Measurements from ENCODE around the gene MASP2. TPM values are rescaled to one million over a fixed set of nuclear protein-coding genes. Genes with fewer than 3 reads are reported as not detected.

Gene MASP2
- total and polyA plus RNA-seq, 10 of the 15 experiments (the other 5 are each of a cell fraction or from before 2014, with no cell fraction given), result 0.04 to 0.21 (median 0.06) TPM; not detected in 7

DNA sequence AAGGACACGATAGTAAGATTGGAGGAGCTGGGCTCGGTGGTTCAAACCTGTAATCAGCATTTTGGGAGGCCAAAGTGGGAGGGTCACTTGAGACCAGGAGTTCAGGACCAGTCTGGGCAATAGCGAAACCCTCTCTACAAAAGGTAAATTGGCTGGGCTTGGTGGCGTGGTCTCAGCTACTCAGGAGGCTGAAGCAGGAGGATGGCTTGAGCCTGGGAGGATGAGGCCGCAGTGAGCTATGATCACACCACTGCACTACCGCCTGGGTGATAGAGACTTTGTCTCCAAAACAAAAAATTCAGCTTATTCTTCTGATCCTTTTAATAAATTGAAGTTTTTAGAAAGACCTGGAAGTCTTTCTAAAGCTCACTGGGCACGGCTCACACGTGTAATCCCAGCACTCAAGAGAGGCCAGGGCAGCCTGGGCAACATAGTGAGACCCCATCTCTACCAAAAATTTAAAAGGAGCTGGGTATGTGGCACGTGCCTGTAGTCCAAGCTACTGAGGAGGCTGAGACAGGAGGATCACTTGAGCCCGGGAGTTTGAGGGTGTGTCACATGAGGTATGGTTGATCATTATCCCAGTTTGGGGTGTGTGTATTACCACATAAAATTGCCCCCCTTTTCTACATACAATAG lies 15.3 kb downstream of the MASP2 start:
- in situ Hi-C loops (cut with MboI), result no loop called here
- Histone ChIP-seq H3K9me3 (replicated peaks; ENCODE audit: control insufficient read depth, insufficient read depth, low read length) (no peaks in the 10 kb centered on the region), H3K4me1 (ENCODE audit: control insufficient read depth, insufficient read depth, low read length) (no peaks in the 10 kb centered on the region), H3K36me3 (ENCODE audit: control insufficient read depth in 2 of 2, insufficient read depth in 2 of 2, low read length in 1 of 2) (peaks cover 0 to 5% of the 10 kb centered on the region in 2 experiments; a peak in 2 of 4 replicates), H3K9ac (ENCODE audit: control insufficient read depth, insufficient read depth, low read length) (no peak overlapping the region), H3K4me2 (ENCODE audit: control insufficient read depth, insufficient read depth) (no peak overlapping the region), H3K27ac (ENCODE audit: control insufficient read depth, insufficient read depth) (no peak overlapping the region), H3K79me2 (ENCODE audit: control insufficient read depth, insufficient read depth, low read length) (no peaks in the 10 kb centered on the region; the same call in 1 of the 2 replicates), H3K4me3 (no peak overlapping the region), H2AFZ (ENCODE audit: control insufficient read depth, low read depth, low read length) (no peak overlapping the region), H3K27me3 (replicated peaks in 1 of 2; ENCODE audit: control insufficient read depth in 2 of 2, insufficient read depth in 2 of 2, low read length in 1 of 2) (no peaks in the 10 kb centered on the region), H4K20me1 (ENCODE audit: control insufficient read depth, insufficient read depth) (no peaks in the 10 kb centered on the region)
- intact Hi-C loops (cut with micrococcal nuclease; ENCODE audit: unreplicated experiment), result no loop called here
- ATAC-seq (peak; percentile 18; the same call in 1 of the 3 replicates), FAIRE-seq (no peak), DNase-seq (ENCODE audit: low read depth, low spot score) (no peak)
- TF ChIP-seq POLR2AphosphoS5 (IDR thresholded peaks at IDR 0.05; ENCODE audit: low read length) (peak; percentile 66; the same call in 1 of the 2 replicates), IRF4 (IDR thresholded peaks at IDR 0.05; ENCODE audit: low read depth, low read length) (no peak)
- ChIA-PET RAD21 (ENCODE audit: unreplicated experiment) (interaction anchor here (0.6 kb wide), 1 partner anchor 20 kb away, joined by 3 read pairs; no protein-coding TSS in a partner anchor), CTCF (interaction anchor here (0.7 to 1.6 kb wide), 2 partner anchors 48 to 536 kb away, joined by 3 read pairs; no protein-coding TSS in a partner anchor), POLR2A (interaction anchor here (0.7 kb wide), 1 partner anchor 69 kb away, joined by 8 read pairs; no protein-coding TSS in a partner anchor), SMC1A (ENCODE audit: uncharacterized antibody, unreplicated experiment) (interaction anchor here (0.9 to 1.0 kb wide), 2 partner anchors 67 to 194 kb away, joined by 3 read pairs; no protein-coding TSS in a partner anchor)
- 95% methylated on average over 10 of the region's 10 CpGs for WGBS (ENCODE audit: insufficient coverage, insufficient replicate concordance, low lambda C conversion rate, missing lambda C conversion rate)
- no TSS peak for BruUV-seq (replicated peaks)

DNA sequence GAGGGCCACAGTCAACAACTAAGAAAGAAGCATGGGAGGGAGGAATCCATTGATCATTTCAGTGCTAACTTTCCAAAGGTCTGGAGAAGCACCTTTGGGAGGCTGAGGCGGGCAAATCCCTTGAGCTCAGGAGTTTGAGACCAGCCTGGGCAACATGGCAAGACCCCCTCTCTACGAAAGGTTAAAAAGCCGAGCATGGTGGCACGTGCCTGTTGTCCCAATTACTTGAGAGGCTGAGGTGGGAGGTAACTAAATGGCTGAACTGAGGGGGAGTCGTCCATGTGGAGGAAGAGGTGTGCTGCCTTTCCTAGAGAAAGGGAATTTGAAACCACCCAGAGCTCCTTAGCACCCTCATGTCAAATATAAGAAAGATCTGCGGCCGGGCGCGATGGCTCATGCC lies 16.2 kb downstream of the MASP2 start:
- no peak overlapping the region for H2AFZ ChIP-seq (ENCODE audit: control insufficient read depth, low read depth, low read length)
- WGBS (ENCODE audit: insufficient coverage, insufficient replicate concordance, low lambda C conversion rate, missing lambda C conversion rate), result 87% methylated on average over 9 of the region's 9 CpGs
- H3K27ac ChIP-seq (ENCODE audit: control insufficient read depth, insufficient read depth), result no peak overlapping the region
- H3K36me3 ChIP-seq (ENCODE audit: control insufficient read depth in 2 of 2, insufficient read depth in 2 of 2, low read length in 1 of 2), result peaks cover 0 to 14% of the 10 kb centered on the region in 2 experiments; a peak in 2 of 4 replicates
- no peak overlapping the region for H3K4me2 ChIP-seq (ENCODE audit: control insufficient read depth, insufficient read depth)
- H3K9ac ChIP-seq (ENCODE audit: control insufficient read depth, insufficient read depth, low read length), result no peak overlapping the region
- H3K4me3 ChIP-seq, result no peak overlapping the region
- no TSS peak for BruUV-seq (replicated peaks)
- no peak for ATAC-seq
- ChIA-PET CTCF (interaction anchor here (0.7 to 1.6 kb wide), 2 partner anchors 49 to 536 kb away, joined by 3 read pairs; no protein-coding TSS in a partner anchor), RAD21 (ENCODE audit: unreplicated experiment) (no interaction called here), POLR2A (interaction anchor here (1.0 kb wide), 1 partner anchor 10 kb away, joined by 4 read pairs; no protein-coding TSS in a partner anchor), SMC1A (ENCODE audit: uncharacterized antibody, unreplicated experiment) (interaction anchor here (1.0 to 1.1 kb wide), 2 partner anchors 31 to 66 kb away, joined by 3 read pairs; no protein-coding TSS in a partner anchor)
- no peaks in the 10 kb centered on the region for H3K4me1 ChIP-seq (ENCODE audit: control insufficient read depth, insufficient read depth, low read length)
- no peak for DNase-seq (ENCODE audit: low read depth, low spot score)
- intact Hi-C loops (cut with micrococcal nuclease; ENCODE audit: unreplicated experiment) (no loop called here), in situ Hi-C loops (cut with MboI) (no loop called here)
- H3K27me3 ChIP-seq (replicated peaks in 1 of 2; ENCODE audit: control insufficient read depth in 2 of 2, insufficient read depth in 2 of 2, low read length in 1 of 2), result no peaks in the 10 kb centered on the region
- H4K20me1 ChIP-seq (ENCODE audit: control insufficient read depth, insufficient read depth), result no peaks in the 10 kb centered on the region
- no peaks in the 10 kb centered on the region for H3K9me3 ChIP-seq (replicated peaks; ENCODE audit: control insufficient read depth, insufficient read depth, low read length)
- FAIRE-seq, result no peak
- H3K79me2 ChIP-seq (ENCODE audit: control insufficient read depth, insufficient read depth, low read length), result no peaks in the 10 kb centered on the region; the same call in 1 of the 2 replicates
- TF ChIP-seq TAF1 (IDR thresholded peaks at IDR 0.05; ENCODE audit: borderline replicate concordance, low read depth, low read length), result no peak
- peak; percentile 59; the same call in 1 of the 2 replicates for TF ChIP-seq POLR2AphosphoS2 (IDR thresholded peaks at IDR 0.05; ENCODE audit: low read depth, low read length)
- no peak for TF ChIP-seq KDM1A (IDR thresholded peaks at IDR 0.05; ENCODE audit: borderline replicate concordance)
- no peak for TF ChIP-seq SUPT20H (IDR thresholded peaks at IDR 0.05; ENCODE audit: borderline replicate concordance, control insufficient read depth, low read depth, low read length)
- TF ChIP-seq SUZ12 (IDR thresholded peaks at IDR 0.05; ENCODE audit: unreplicated experiment), result no peak
- TF ChIP-seq RCOR1 (conservative IDR thresholded peaks at IDR 0.05; ENCODE audit: low read depth, low read length), result no peak
- no peak for TF ChIP-seq NFXL1 (IDR thresholded peaks at IDR 0.05; ENCODE audit: borderline replicate concordance)
- TF ChIP-seq TCF3 (IDR thresholded peaks at IDR 0.05; ENCODE audit: borderline replicate concordance, insufficient read depth, low read depth, low read length), result no peak
- TF ChIP-seq NFIC (IDR thresholded peaks at IDR 0.05; ENCODE audit: low read depth, low read length), result no peak
- no peak for TF ChIP-seq CEBPB (IDR thresholded peaks at IDR 0.05; ENCODE audit: borderline replicate concordance in 1 of 2, low read depth in 2 of 2, low read length in 2 of 2)
- TF ChIP-seq MTA3 (IDR thresholded peaks at IDR 0.05; ENCODE audit: borderline replicate concordance, low read length), result 0 out of 2 replicates have a peak, but pooled peaks have one; percentile 25
- TF ChIP-seq, protein P1, sequence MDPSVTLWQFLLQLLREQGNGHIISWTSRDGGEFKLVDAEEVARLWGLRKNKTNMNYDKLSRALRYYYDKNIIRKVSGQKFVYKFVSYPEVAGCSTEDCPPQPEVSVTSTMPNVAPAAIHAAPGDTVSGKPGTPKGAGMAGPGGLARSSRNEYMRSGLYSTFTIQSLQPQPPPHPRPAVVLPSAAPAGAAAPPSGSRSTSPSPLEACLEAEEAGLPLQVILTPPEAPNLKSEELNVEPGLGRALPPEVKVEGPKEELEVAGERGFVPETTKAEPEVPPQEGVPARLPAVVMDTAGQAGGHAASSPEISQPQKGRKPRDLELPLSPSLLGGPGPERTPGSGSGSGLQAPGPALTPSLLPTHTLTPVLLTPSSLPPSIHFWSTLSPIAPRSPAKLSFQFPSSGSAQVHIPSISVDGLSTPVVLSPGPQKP (IDR thresholded peaks at IDR 0.05; ENCODE audit: low read depth, low read length), result no peak
- peak; percentile 29; the same call in 1 of the 2 replicates for TF ChIP-seq POLR2A (IDR thresholded peaks at IDR 0.05; ENCODE audit: low read depth, low read length)
- TF ChIP-seq KAT2A (conservative IDR thresholded peaks at IDR 0.05; ENCODE audit: control insufficient read depth, low read depth, low read length), result no peak
- TF ChIP-seq SREBF1 (IDR thresholded peaks at IDR 0.05; ENCODE audit: low read length), result no peak

Measured in GM12878 (cell line).